Epithelial cell of esophagus (primary cell): ENCODE measurements around the gene MTCL1.

Experiments
- DNase-seq: peaks from one replicate; pipeline ENCODE4 v3.0.0; 2010; ENCODE audit warnings: low read depth
- H3K4me3 ChIP-seq: 2 replicates; pipeline ENCODE4 v1.5.1; 2011; ENCODE audit warnings: mild to moderate bottlenecking, low read length, control low read depth
- TF ChIP-seq, protein P1 (sequence below): IDR thresholded peaks from 2 replicates; pipeline ENCODE4 v1.5.1; 2011; ENCODE audit warnings: low read depth, mild to moderate bottlenecking, low read length, control low read depth, inconsistent platforms; ENCODE audit not compliant: insufficient read depth; ENCODE audit errors: missing control alignments

MTCL1 gene

DNA sequence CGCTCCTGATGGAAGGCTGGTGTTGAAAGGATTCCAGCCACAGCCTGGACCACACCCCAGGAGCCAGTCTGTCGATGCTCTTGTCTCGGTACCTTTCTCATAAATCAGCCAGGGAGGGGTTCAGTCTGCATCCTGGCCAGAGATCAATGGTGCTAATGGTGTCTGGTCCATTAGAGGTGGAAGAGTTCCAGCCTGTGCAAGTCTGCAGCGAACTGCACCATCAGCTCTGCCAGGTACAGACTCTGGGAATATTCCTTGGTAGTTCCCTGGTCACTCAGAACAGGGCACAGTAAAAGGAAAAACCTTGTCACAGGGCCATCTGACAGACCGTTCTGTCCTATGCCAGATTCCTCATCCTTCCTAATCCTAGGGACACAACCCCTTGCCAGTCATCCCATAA is 164.3 kb downstream of the MTCL1 start:
- DNase-seq, result no peak
- TF ChIP-seq, protein P1, sequence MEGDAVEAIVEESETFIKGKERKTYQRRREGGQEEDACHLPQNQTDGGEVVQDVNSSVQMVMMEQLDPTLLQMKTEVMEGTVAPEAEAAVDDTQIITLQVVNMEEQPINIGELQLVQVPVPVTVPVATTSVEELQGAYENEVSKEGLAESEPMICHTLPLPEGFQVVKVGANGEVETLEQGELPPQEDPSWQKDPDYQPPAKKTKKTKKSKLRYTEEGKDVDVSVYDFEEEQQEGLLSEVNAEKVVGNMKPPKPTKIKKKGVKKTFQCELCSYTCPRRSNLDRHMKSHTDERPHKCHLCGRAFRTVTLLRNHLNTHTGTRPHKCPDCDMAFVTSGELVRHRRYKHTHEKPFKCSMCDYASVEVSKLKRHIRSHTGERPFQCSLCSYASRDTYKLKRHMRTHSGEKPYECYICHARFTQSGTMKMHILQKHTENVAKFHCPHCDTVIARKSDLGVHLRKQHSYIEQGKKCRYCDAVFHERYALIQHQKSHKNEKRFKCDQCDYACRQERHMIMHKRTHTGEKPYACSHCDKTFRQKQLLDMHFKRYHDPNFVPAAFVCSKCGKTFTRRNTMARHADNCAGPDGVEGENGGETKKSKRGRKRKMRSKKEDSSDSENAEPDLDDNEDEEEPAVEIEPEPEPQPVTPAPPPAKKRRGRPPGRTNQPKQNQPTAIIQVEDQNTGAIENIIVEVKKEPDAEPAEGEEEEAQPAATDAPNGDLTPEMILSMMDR, result no peak
- no peak overlapping the region for H3K4me3 ChIP-seq

DNA sequence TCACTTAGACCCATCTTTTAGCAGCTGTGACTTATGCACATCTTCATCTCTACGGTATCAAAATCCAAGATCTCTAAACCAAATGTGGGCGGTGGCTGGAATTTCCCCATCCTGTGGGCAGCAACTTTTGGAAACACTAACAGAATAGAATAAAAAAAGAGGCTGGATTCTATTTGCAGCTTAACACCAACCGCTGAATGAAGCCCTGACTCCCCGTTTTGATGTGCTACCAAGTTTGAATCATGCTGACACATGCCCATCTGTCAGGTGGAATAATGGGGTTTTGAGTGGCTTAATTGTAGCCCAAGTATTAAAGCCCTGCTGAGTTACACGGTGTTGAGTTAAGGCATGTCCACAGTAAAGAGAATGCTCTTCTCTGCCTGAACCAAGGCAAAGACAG is 165.2 kb downstream of the MTCL1 start:
- TF ChIP-seq, protein P1, result no peak
- no peak overlapping the region for H3K4me3 ChIP-seq
- peak; percentile 79 for DNase-seq

DNA sequence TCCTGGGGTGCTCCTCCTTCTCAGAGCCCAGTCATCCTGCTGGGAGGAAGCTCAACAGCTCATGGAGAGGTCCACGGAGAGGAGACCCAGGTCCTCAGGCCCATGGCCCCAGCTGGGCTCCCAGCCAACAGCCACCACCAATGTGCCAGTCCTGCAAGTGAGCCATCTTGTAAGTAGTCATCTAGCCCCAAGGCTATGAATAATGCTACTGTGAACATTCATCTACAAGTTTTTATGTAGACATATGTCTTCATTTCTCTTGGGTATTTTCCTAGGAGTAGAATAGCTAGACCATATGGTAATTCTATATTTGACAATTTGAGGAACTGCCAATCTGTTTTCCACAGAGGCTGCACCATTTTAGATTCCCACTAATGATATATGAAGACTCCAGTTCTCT is 166.1 kb downstream of the MTCL1 start:
- TF ChIP-seq, protein P1, result no peak
- H3K4me3 ChIP-seq, result no peak overlapping the region
- peak; percentile 89 for DNase-seq

DNA sequence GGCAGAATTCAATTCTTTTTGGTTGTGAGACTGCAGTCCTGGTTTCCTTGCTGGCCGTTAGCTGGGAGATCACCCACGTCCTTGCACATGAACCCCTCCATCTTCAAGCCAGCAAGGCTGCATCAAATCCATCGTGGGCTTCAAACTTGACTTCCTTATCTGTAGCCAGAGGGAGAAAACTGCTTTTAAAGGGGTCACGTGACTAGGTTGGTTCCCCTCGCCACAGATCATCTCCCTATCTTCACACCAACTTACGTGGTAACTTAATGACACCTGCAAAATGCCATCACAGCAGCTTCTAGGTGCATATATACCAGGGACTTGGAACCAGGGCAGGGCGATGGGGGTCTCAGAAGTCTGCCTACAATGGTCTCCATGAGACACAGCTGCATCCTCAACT is 169.5 kb downstream of the MTCL1 start:
- no peak for DNase-seq
- H3K4me3 ChIP-seq, result no peak overlapping the region

DNA sequence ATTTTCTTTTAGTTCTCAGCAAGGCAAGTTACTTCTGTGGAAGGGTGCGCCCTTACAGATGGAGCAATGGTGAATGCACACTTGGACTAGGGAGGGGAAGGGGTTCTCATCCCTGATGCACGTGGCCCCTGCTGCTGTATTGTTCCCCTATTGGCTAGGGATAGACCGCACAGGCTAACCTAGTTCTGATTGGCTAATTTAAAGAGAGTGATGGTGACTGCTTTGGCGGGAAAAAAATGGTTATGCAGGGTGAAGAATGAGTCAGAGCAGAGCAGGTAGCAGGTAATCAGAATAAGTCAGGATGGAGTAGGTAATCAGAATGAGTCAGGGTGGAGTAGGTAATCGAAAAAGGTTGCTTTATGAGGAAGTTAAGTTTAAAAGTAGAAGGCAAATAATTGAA is 171.5 kb downstream of the MTCL1 start:
- H3K4me3 ChIP-seq, result no peak overlapping the region
- DNase-seq, result peak; percentile 79
- TF ChIP-seq, protein P1, result no peak

More for the DNA sequence above, 169.5 kb downstream of the MTCL1 start:
- TF ChIP-seq, protein P1, result no peak

DNA sequence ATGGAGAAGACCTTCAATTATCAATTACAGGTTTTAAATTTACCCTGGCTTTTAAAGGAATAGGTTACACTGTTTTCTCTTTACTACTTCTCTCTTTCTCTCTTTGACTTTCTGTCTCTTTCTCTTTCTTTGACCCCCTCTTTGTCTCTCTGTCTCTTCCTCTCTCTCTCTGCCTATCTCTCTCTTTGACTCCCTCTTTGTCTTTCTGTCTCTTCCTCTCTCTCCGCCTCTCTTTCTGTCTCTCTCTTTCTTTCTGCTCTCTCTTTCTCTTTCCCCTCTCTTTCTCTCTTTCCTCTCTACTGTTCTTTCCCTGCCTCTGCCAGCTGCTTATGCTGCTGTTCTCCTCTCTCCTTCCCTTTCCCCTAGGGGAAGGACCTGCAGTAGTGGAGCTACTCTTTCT is 175.7 kb downstream of the MTCL1 start:
- DNase-seq, result no peak
- TF ChIP-seq, protein P1, result no peak
- H3K4me3 ChIP-seq, result no peak overlapping the region
